Naive B cell (primary cell): Measurements from ENCODE around the gene TIMM8A. TPM values are rescaled to one million over a fixed set of nuclear protein-coding genes. Genes with fewer than 3 reads are reported as not detected.

Experiments used
- ATAC-seq, 2 donors: fragments of 150-1000 bp; cut with Tn5 transposase; 2 replicates each; pipeline ENCODE4 v1.10.0; 2021; ENCODE audit warnings: low read depth in 2 of 2, mild to moderate bottlenecking in 2 of 2, moderate library complexity in 2 of 2
- DNase-seq: peaks from one replicate; pipeline ENCODE4 v3.0.0; 2022
- H3K27ac Mint-ChIP-seq, 6 donors: one replicate each; pipeline ENCODE4 v1.8.0; 2020 to 2022; ENCODE audit warnings: mild to moderate bottlenecking in 6 of 6, mixed read lengths in 6 of 6, moderate library complexity in 5 of 6, inconsistent platforms in 2 of 6
- H3K27me3 Mint-ChIP-seq, 3 donors: one replicate each; pipeline ENCODE4 v1.8.0; 2021 to 2022; ENCODE audit warnings: mixed read lengths in 3 of 3, mild to moderate bottlenecking in 1 of 3
- H3K36me3 Mint-ChIP-seq, 2 donors: one replicate each; pipeline ENCODE4 v1.8.0; 2020 to 2022; ENCODE audit warnings: mixed read lengths in 2 of 2, inconsistent platforms in 1 of 2, mild to moderate bottlenecking in 1 of 2
- H3K4me1 Mint-ChIP-seq, 3 donors: one replicate each; pipeline ENCODE4 v1.8.0; 2020 to 2022; ENCODE audit warnings: mixed read lengths in 3 of 3, inconsistent platforms in 1 of 3, mild to moderate bottlenecking in 1 of 3, moderate library complexity in 1 of 3
- H3K4me3 Mint-ChIP-seq, 8 donors: one replicate each; pipeline ENCODE4 v1.8.0; 2020 to 2022; ENCODE audit warnings: mild to moderate bottlenecking in 8 of 8, mixed read lengths in 8 of 8, moderate library complexity in 8 of 8, inconsistent platforms in 2 of 8
- H3K9me3 Mint-ChIP-seq, 7 donors: one replicate each; pipeline ENCODE4 v1.8.0; 2020 to 2022; ENCODE audit warnings: mixed read lengths in 7 of 7, mild to moderate bottlenecking in 5 of 7, inconsistent platforms in 2 of 7, moderate library complexity in 1 of 7
- polyA plus RNA-seq, 6 donors: library from polyadenylated mRNA; unstranded; fragments of 300-500 nt; fragmentation: Illumina TruSeq; gene quantifications; one replicate each; pipeline ENCODE4 v1.2.3, GENCODE V29; 2021; ENCODE audit warnings: low read depth in 6 of 6

Gene TIMM8A
- polyA plus RNA-seq = 10 to 100 TPM in 4 of 6 donors, 1 to 10 TPM in 2; 7.7 to 17.9 (median 12.7) TPM

- Mint-ChIP-seq H3K4me1 (peaks cover 4 to 28% (median 12%) of the 10 kb centered on the region in 3 donors), H3K36me3 (peaks cover 0 to 8% of the 10 kb centered on the region in 2 donors), H3K9me3 (peaks cover 0 to 3% (median 0%) of the 10 kb centered on the region in 7 donors), H3K27me3 (no peaks in the 10 kb centered on the region), H3K27ac (peak within 1 kb of the TSS; percentile 82 to 97 (median 96)), H3K4me3 (peak within 1 kb of the TSS; percentile 85 to 98 (median 94))
- ATAC-seq (peak; percentile 100), DNase-seq (peak; percentile 79)
Observed at GRCh38 chrX:101348452-101349192, at the start of gene TIMM8A. Gene TIMM8A, minus strand, starts transcription at chrX:101348742. Its CDS starts 78 bp downstream, at chrX:101348664.

GRCh38 chrX:101397779-101398178 is 49.2 kb upstream of the TIMM8A start:
- no peaks in the 10 kb centered on the region for H3K27me3 Mint-ChIP-seq
- DNase-seq (no peak), ATAC-seq (no peak)
- H3K27ac Mint-ChIP-seq = peak overlapping the region in 1 of 6 donors; percentile 59
- peaks cover 0 to 1% (median 0%) of the 10 kb centered on the region in 7 donors for H3K9me3 Mint-ChIP-seq
- peaks cover 0 to 12% (median 5%) of the 10 kb centered on the region in 3 donors for H3K4me1 Mint-ChIP-seq
- H3K4me3 Mint-ChIP-seq = no peak overlapping the region
- H3K36me3 Mint-ChIP-seq = peaks cover 0 to 10% of the 10 kb centered on the region in 2 donors

- ATAC-seq (no peak), DNase-seq (no peak)
- Mint-ChIP-seq H3K27ac (peak overlapping the region in 4 of 6 donors; percentile 33 to 69 (median 64)), H3K36me3 (peaks cover 0 to 10% of the 10 kb centered on the region in 2 donors), H3K9me3 (peaks cover 0 to 1% (median 0%) of the 10 kb centered on the region in 7 donors), H3K4me1 (peaks cover 7 to 30% (median 23%) of the 10 kb centered on the region in 3 donors), H3K27me3 (no peaks in the 10 kb centered on the region), H3K4me3 (no peak overlapping the region)
Observed at GRCh38 chrX:101395789-101396188, 47.2 kb upstream of the TIMM8A start.

GRCh38 chrX:101394372-101394771 is 45.8 kb upstream of the TIMM8A start:
- H3K27me3 Mint-ChIP-seq = no peaks in the 10 kb centered on the region
- H3K4me1 Mint-ChIP-seq = peaks cover 7 to 38% (median 31%) of the 10 kb centered on the region in 3 donors
- H3K36me3 Mint-ChIP-seq = peaks cover 0 to 2% of the 10 kb centered on the region in 2 donors
- no peak overlapping the region for H3K4me3 Mint-ChIP-seq
- DNase-seq (no peak), ATAC-seq (no peak)
- H3K27ac Mint-ChIP-seq = peak overlapping the region in 3 of 6 donors; percentile 39 to 78 (median 53)
- H3K9me3 Mint-ChIP-seq = peaks cover 0 to 1% (median 0%) of the 10 kb centered on the region in 7 donors

GRCh38 chrX:101393530-101394305 is 45.2 kb upstream of the TIMM8A start:
- no peak overlapping the region for H3K4me3 Mint-ChIP-seq
- peaks cover 7 to 38% (median 31%) of the 10 kb centered on the region in 3 donors for H3K4me1 Mint-ChIP-seq
- ATAC-seq (no peak), DNase-seq (no peak)
- no peaks in the 10 kb centered on the region for H3K27me3 Mint-ChIP-seq
- peak overlapping the region in 5 of 6 donors; percentile 42 to 84 (median 53) for H3K27ac Mint-ChIP-seq
- no peaks in the 10 kb centered on the region for H3K9me3 Mint-ChIP-seq
- H3K36me3 Mint-ChIP-seq = no peaks in the 10 kb centered on the region

GRCh38 chrX:101391831-101392230 is 43.3 kb upstream of the TIMM8A start:
- Mint-ChIP-seq H3K4me3 (peak overlapping the region; percentile 86 to 98 (median 96)), H3K27me3 (no peaks in the 10 kb centered on the region), H3K4me1 (peaks cover 7 to 46% (median 31%) of the 10 kb centered on the region in 3 donors), H3K9me3 (no peaks in the 10 kb centered on the region), H3K36me3 (no peaks in the 10 kb centered on the region), H3K27ac (peak overlapping the region; percentile 93 to 100 (median 98))
- ATAC-seq (no peak), DNase-seq (no peak)

GRCh38 chrX:101390664-101391525 is 42.4 kb upstream of the TIMM8A start, which contains the start of gene RPL36A:
Gene RPL36A, plus strand, starts transcription at chrX:101391011. Its CDS starts 33 bp downstream, at chrX:101391044.
- peaks cover 13 to 55% (median 38%) of the 10 kb centered on the region in 3 donors for H3K4me1 Mint-ChIP-seq
- no peaks in the 10 kb centered on the region for H3K27me3 Mint-ChIP-seq
- ATAC-seq (peak; percentile 79 to 80), DNase-seq (peak; percentile 76)
- peak within 1 kb of the TSS; percentile 93 to 100 (median 98) for H3K27ac Mint-ChIP-seq
- no peaks in the 10 kb centered on the region for H3K9me3 Mint-ChIP-seq
- H3K4me3 Mint-ChIP-seq = peak within 1 kb of the TSS; percentile 86 to 98 (median 96)
- no peaks in the 10 kb centered on the region for H3K36me3 Mint-ChIP-seq

GRCh38 chrX:101388604-101389003 is 40.1 kb upstream of the TIMM8A start:
- Mint-ChIP-seq H3K27ac (peak overlapping the region in 1 of 6 donors; percentile 33), H3K27me3 (no peaks in the 10 kb centered on the region), H3K4me1 (peaks cover 25 to 60% (median 47%) of the 10 kb centered on the region in 3 donors), H3K36me3 (no peaks in the 10 kb centered on the region), H3K4me3 (peak overlapping the region in 1 of 8 donors; percentile 90), H3K9me3 (no peaks in the 10 kb centered on the region)
- ATAC-seq (no peak), DNase-seq (no peak)

- DNase-seq (no peak), ATAC-seq (no peak)
- H3K4me3 Mint-ChIP-seq = peak overlapping the region; percentile 87 to 99 (median 97)
- H3K4me1 Mint-ChIP-seq = peaks cover 23 to 58% (median 38%) of the 10 kb centered on the region in 3 donors
- H3K9me3 Mint-ChIP-seq = no peaks in the 10 kb centered on the region
- no peaks in the 10 kb centered on the region for H3K27me3 Mint-ChIP-seq
- no peaks in the 10 kb centered on the region for H3K36me3 Mint-ChIP-seq
- peak overlapping the region; percentile 87 to 98 (median 95) for H3K27ac Mint-ChIP-seq
Observed at GRCh38 chrX:101386542-101386885, 38.0 kb upstream of the TIMM8A start.

GRCh38 chrX:101385795-101386541 is 37.4 kb upstream of the TIMM8A start, which contains the start of gene BTK:
Gene BTK, minus strand, starts transcription at chrX:101386191. Its CDS starts 10,907 bp downstream, at chrX:101375284.
- DNase-seq (peak; percentile 68), ATAC-seq (peak; percentile 68)
- H3K4me1 Mint-ChIP-seq = peaks cover 23 to 57% (median 33%) of the 10 kb centered on the region in 3 donors
- no peaks in the 10 kb centered on the region for H3K27me3 Mint-ChIP-seq
- peak within 1 kb of the TSS; percentile 87 to 99 (median 97) for H3K4me3 Mint-ChIP-seq
- peak within 1 kb of the TSS; percentile 87 to 98 (median 96) for H3K27ac Mint-ChIP-seq
- no peaks in the 10 kb centered on the region for H3K36me3 Mint-ChIP-seq
- no peaks in the 10 kb centered on the region for H3K9me3 Mint-ChIP-seq

- H3K9me3 Mint-ChIP-seq = no peaks in the 10 kb centered on the region
- H3K4me1 Mint-ChIP-seq = peaks cover 23 to 52% (median 25%) of the 10 kb centered on the region in 3 donors
- peak overlapping the region; percentile 87 to 98 (median 94) for H3K27ac Mint-ChIP-seq
- ATAC-seq (no peak), DNase-seq (no peak)
- no peaks in the 10 kb centered on the region for H3K36me3 Mint-ChIP-seq
- peak overlapping the region; percentile 87 to 99 (median 97) for H3K4me3 Mint-ChIP-seq
- no peaks in the 10 kb centered on the region for H3K27me3 Mint-ChIP-seq
Observed at GRCh38 chrX:101385026-101385684, 36.6 kb upstream of the TIMM8A start.
